OCI-LY7 (cell line): ENCODE results near the gene ADORA2A. TPM values are rescaled to one million over a fixed set of nuclear protein-coding genes. Genes with fewer than 3 reads are reported as not detected.

Experiments
- BruUV-seq: library from RNA; stranded (reverse); fragments of 400-500 nt; replicated peaks from 2 replicates; lab custom pipeline; 2021; lab: Mats Ljungman, UMichigan
- CTCF ChIA-PET: fragments of 300-600 bp; sonication (Branson Sonifier 250); formaldehyde crosslinking; loops from one replicate; lab custom pipeline; 2022; ENCODE audit warnings: antibody characterized with exemption; ENCODE audit not compliant: unreplicated experiment; lab: Charles Lee
- POLR2A ChIA-PET: fragments of 300-600 bp; sonication (Branson Sonifier 250); formaldehyde crosslinking; loops from one replicate; lab custom pipeline; 2022; ENCODE audit warnings: antibody characterized with exemption; lab: Charles Lee
- DNase-seq: peaks from one replicate; pipeline ENCODE4 v3.0.0-alpha.2; 2015; ENCODE audit warnings: low spot score
- H2AFZ ChIP-seq: fragments of 200-600 bp; sonication (generic), shearing (Covaris generic); 2 replicates; pipeline ENCODE4 v1.6.1; 2014; ENCODE audit warnings: mild to moderate bottlenecking, antibody characterized with exemption, low read length, moderate library complexity
- H3K27ac ChIP-seq: fragments of 200-600 bp; sonication (generic); 2 replicates; pipeline ENCODE4 v1.5.1; 2014; ENCODE audit warnings: mixed run types, low read depth, mild to moderate bottlenecking, moderate library complexity, low read length, inconsistent platforms; ENCODE audit not compliant: poor library complexity, severe bottlenecking
- H3K36me3 ChIP-seq: fragments of 200-600 bp; sonication (generic); 2 replicates; pipeline ENCODE4 v1.6.1; 2014; ENCODE audit warnings: mild to moderate bottlenecking, antibody characterized with exemption, low read length, moderate library complexity, mixed read lengths; ENCODE audit not compliant: insufficient read depth
- H3K4me1 ChIP-seq: fragments of 200-600 bp; sonication (generic); 2 replicates; pipeline ENCODE4 v1.5.1; 2014; ENCODE audit warnings: mild to moderate bottlenecking, low read length; ENCODE audit not compliant: insufficient read depth, poor library complexity, severe bottlenecking
- H3K4me2 ChIP-seq: fragments of 200-600 bp; sonication (generic); 2 replicates; pipeline ENCODE4 v1.6.1; 2014; ENCODE audit warnings: mild to moderate bottlenecking, low read length
- H3K4me3 ChIP-seq: fragments of 200-600 bp; sonication (generic); 2 replicates; pipeline ENCODE4 v1.5.1; 2014; ENCODE audit warnings: mild to moderate bottlenecking, low read depth, low read length; ENCODE audit not compliant: poor library complexity, severe bottlenecking
- H3K79me2 ChIP-seq: fragments of 200-600 bp; sonication (generic); 2 replicates; pipeline ENCODE4 v1.6.1; 2016; ENCODE audit warnings: low read depth, mild to moderate bottlenecking, low read length, moderate library complexity, mixed read lengths; ENCODE audit not compliant: insufficient read depth
- H3K9me2 ChIP-seq: fragments of 200-600 bp; sonication (generic); 2 replicates; pipeline ENCODE4 v1.6.1; 2016; ENCODE audit warnings: mild to moderate bottlenecking, low read length, mixed read lengths; ENCODE audit not compliant: insufficient read depth
- H3K9me3 ChIP-seq: fragments of 200-600 bp; sonication (generic); 2 replicates; pipeline ENCODE4 v1.6.1; 2014; ENCODE audit warnings: mild to moderate bottlenecking, mixed run types, low read length, mixed read lengths
- H4K20me1 ChIP-seq: fragments of 200-600 bp; sonication (generic); 2 replicates; pipeline ENCODE4 v1.6.1; 2014; ENCODE audit warnings: mild to moderate bottlenecking, antibody characterized with exemption, low read length, moderate library complexity, mixed read lengths; ENCODE audit not compliant: insufficient read depth
- EZH2phosphoT487 ChIP-seq: fragments of 200-600 bp; sonication (generic); IDR thresholded peaks from 2 replicates; pipeline ENCODE4 v1.6.1; 2018; ENCODE audit warnings: low read depth, borderline replicate concordance, mild to moderate bottlenecking, mixed run types, antibody characterized with exemption, low read length, moderate library complexity, mixed read lengths
- intact Hi-C: fragments of 100-400 bp; cut with micrococcal nuclease; formaldehyde crosslinking; loops from one replicate; pipeline ENCODE4 v1.10.0; 2022; ENCODE audit not compliant: unreplicated experiment
- total RNA-seq, 2 experiments: library from RNA; depleted of rRNA in 1 of 2; stranded (reverse); fragments of >200 nt in 1 of 2; shearing (Covaris generic) in 1 of 2; gene quantifications; 2 replicates each; pipeline ENCODE4 v1.2.3, GENCODE V29; 2014 to 2022
- TF ChIP-seq, protein P1 (sequence below): fragments of 200-600 bp; sonication (generic); conservative IDR thresholded peaks from 2 replicates; pipeline ENCODE4 v1.5.1; 2014; ENCODE audit warnings: mild to moderate bottlenecking, antibody characterized with exemption, low read length, moderate library complexity, mixed read lengths

ADORA2A gene
- total RNA-seq, 2 experiments from 2014 or later: 35.0 to 35.7 TPM

DNA sequence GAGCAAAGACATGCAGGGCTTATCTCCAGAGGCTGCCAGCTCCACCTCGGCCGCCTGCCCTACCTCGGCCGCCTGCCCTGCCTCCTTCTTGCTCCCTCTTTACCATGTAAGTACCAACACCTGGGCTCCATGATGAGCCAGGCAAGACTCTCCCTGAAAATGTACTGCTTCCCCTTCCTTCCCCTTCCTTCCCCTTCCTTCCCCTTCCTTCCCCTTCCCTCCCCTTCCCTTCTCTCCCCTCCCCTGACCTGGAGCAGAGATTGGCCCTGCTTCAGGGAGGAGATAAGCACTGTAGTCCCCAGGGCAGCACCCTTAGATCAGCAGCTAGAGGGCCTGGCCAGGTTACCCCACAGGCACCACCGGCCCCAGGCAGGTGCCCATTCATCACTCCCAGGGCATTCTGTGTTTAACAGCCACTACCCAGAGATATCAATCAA is 25.4 kb upstream of the ADORA2A start:
- H2AFZ ChIP-seq: no peak overlapping the region
- no peaks in the 10 kb centered on the region; the same call in 1 of the 2 replicates for H3K79me2 ChIP-seq
- no peak overlapping the region for H3K4me3 ChIP-seq
- DNase-seq: no peak
- BruUV-seq: no TSS peak
- no peak overlapping the region for H3K27ac ChIP-seq
- no peaks in the 10 kb centered on the region for H3K9me3 ChIP-seq
- POLR2A ChIA-PET: no interaction called here
- peaks cover 50% of the 10 kb centered on the region for H3K4me1 ChIP-seq
- intact Hi-C loops: no loop called here
- TF ChIP-seq, protein P1, sequence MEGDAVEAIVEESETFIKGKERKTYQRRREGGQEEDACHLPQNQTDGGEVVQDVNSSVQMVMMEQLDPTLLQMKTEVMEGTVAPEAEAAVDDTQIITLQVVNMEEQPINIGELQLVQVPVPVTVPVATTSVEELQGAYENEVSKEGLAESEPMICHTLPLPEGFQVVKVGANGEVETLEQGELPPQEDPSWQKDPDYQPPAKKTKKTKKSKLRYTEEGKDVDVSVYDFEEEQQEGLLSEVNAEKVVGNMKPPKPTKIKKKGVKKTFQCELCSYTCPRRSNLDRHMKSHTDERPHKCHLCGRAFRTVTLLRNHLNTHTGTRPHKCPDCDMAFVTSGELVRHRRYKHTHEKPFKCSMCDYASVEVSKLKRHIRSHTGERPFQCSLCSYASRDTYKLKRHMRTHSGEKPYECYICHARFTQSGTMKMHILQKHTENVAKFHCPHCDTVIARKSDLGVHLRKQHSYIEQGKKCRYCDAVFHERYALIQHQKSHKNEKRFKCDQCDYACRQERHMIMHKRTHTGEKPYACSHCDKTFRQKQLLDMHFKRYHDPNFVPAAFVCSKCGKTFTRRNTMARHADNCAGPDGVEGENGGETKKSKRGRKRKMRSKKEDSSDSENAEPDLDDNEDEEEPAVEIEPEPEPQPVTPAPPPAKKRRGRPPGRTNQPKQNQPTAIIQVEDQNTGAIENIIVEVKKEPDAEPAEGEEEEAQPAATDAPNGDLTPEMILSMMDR: no peak
- no peak for TF ChIP-seq EZH2phosphoT487
- H3K36me3 ChIP-seq: peaks cover 72% of the 10 kb centered on the region
- CTCF ChIA-PET: no interaction called here
- H4K20me1 ChIP-seq: no peaks in the 10 kb centered on the region
- no peaks in the 10 kb centered on the region for H3K9me2 ChIP-seq
- H3K4me2 ChIP-seq: no peak overlapping the region

GRCh38 chr22:24402460-24403192 is 24.8 kb upstream of the ADORA2A start:
- H3K4me2 ChIP-seq: no peak overlapping the region
- H3K9me3 ChIP-seq: no peaks in the 10 kb centered on the region
- no peaks in the 10 kb centered on the region for H4K20me1 ChIP-seq
- DNase-seq: no peak
- H3K4me1 ChIP-seq: peaks cover 46% of the 10 kb centered on the region
- ChIA-PET CTCF (no interaction called here), POLR2A (no interaction called here)
- TF ChIP-seq, protein P1: no peak
- no peak for TF ChIP-seq EZH2phosphoT487
- no peak overlapping the region for H2AFZ ChIP-seq
- no peaks in the 10 kb centered on the region for H3K9me2 ChIP-seq
- peaks cover 67% of the 10 kb centered on the region for H3K36me3 ChIP-seq
- H3K27ac ChIP-seq: no peak overlapping the region
- no peaks in the 10 kb centered on the region; the same call in 1 of the 2 replicates for H3K79me2 ChIP-seq
- intact Hi-C loops: no loop called here
- no peak overlapping the region for H3K4me3 ChIP-seq
- no TSS peak for BruUV-seq

DNA sequence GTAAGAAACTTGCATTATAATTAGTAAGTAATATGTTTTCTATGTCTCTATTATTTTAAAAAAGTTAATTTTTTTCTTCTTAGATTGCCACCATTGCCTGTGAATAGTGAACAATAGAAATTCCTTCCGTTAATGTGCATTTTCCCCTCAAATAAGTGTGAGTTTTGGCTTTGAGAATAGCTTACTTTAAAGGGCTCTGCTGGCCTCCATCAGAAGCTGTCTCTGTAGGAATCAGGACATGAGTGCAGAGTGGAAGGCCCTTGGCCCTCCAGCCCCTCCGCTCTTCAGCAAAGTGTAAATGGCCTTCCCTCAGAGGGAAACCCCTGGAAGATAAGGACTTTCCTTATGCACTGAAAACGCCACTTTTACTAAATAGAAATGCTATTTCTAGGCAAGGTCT is 24.1 kb upstream of the ADORA2A start:
- POLR2A ChIA-PET: no interaction called here
- Histone ChIP-seq H3K4me3 (no peak overlapping the region), H3K9me2 (no peaks in the 10 kb centered on the region), H4K20me1 (no peaks in the 10 kb centered on the region), H3K27ac (no peak overlapping the region), H3K9me3 (no peaks in the 10 kb centered on the region), H3K36me3 (peaks cover 60% of the 10 kb centered on the region), H2AFZ (no peak overlapping the region), H3K79me2 (no peaks in the 10 kb centered on the region; the same call in 1 of the 2 replicates), H3K4me1 (peaks cover 39% of the 10 kb centered on the region), H3K4me2 (no peak overlapping the region)
- intact Hi-C loops: no loop called here
- TF ChIP-seq, protein P1: no peak
- no peak for TF ChIP-seq EZH2phosphoT487
- no peak for DNase-seq
- CTCF ChIA-PET: no interaction called here
- BruUV-seq: no TSS peak
